Smooth muscle cell of bladder (primary cell): Measurements from ENCODE around the gene SYNC. TPM values are rescaled to one million over a fixed set of nuclear protein-coding genes. Genes with fewer than 3 reads are reported as not detected.

Experiments used
- total RNA-seq: library from RNA; depleted of rRNA; stranded (reverse); fragments of >200 nt; gene quantifications from 2 replicates; pipeline ENCODE4 v1.2.3, GENCODE V29; 2014

The SYNC gene
- total RNA-seq: 50.1 and 70.8 TPM in 2 replicates

GRCh38 chr1:32702599-32703478 lies at the start of gene SYNC:
TSS of gene SYNC (minus strand) at chr1:32702770. CDS start at chr1:32702660, 110 bp downstream.

DNA sequence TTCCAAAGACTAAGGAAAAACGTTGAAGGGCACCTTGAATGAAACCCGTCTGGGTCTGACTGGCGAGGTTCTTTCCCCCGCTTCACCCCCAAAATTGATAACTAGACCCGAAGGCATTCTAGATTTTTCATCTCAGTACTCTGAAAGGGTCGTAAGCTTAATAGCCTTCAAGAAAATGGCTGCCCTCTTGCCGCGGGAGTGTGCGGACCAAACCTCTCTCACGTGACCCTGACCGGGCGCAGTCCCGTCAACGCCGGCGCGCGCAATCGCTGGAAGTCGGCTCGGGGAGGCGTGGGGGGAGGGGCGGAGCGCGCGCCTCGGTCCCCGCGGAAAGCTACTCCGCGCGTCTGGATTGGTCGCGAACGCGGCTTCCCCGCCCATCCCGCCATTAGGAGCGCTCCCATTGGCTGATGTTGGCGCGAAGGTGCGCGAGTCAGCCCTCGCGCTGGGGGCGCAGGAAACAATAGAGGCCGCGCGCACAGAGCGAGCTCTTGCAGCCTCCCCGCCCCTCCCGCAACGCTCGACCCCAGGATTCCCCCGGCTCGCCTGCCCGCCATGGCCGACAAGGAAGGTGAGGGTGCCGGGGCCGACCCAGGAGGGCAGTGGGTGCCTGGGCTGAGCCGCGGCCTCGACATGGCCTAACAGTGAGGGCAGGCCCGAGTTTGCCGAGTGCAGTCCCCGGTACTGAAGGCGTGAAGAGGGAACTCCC lies 51.7 kb downstream of the SYNC start, which contains the start of gene RBBP4:
Gene RBBP4 (plus strand): TSS at position 457 of the 709 bp plus-strand sequence. CDS start 99 bp downstream, at position 556.

DNA sequence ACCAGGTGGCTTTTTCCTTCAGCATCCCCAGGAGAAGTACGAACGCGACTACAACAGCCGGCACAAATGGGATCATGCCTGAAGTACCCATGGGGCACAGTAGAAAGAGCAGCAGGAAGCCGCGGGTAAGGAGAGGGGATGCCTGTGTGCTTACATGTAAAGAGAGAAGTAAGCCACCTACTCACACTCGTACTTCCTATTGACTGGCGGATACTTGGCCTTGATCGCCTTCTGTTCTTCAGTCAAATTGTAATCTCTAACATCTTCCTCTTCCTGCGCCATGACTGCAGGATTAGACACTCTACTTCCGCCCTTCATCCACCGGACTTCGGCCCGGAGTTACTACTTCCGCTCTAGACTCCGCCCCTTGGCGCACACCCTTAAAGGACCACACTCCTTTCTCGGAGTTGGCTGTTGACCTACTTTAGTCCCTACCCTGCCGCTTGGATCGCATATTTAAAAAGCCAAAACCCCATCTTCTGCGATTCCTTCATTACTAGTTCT lies 52.3 kb downstream of the SYNC start, which contains the start of gene ZBTB8OS:
Gene ZBTB8OS (minus strand): TSS at position 303 of the 504 bp plus-strand sequence. CDS start 21 bp downstream, at position 282.

Other genes starting within 250 kb of the SYNC start
- gene ZBTB8B, start 237.7 kb downstream of the SYNC start, total RNA-seq: under 0.01 TPM in 1 of 2 replicates, not detected in the other
- 5.3 and 6.5 TPM in 2 replicates for gene ZBTB8A, start 163.3 kb downstream of the SYNC start, total RNA-seq
- 42.6 and 46.5 TPM in 2 replicates for gene ZBTB8OS, start 52.2 kb downstream of the SYNC start, total RNA-seq
- gene RBBP4, start 51.6 kb downstream of the SYNC start, total RNA-seq: 67.0 and 74.5 TPM in 2 replicates
- 144 and 160 TPM in 2 replicates for gene YARS1, start 114.6 kb upstream of the SYNC start, total RNA-seq
- 26.6 and 36.5 TPM in 2 replicates for gene S100PBP, start 114.9 kb upstream of the SYNC start, total RNA-seq
- gene FNDC5, start 168.1 kb upstream of the SYNC start, total RNA-seq: 1.8 and 4.0 TPM in 2 replicates
- gene HPCA, start 183.7 kb upstream of the SYNC start, total RNA-seq: under 0.01 and 0.18 TPM in 2 replicates
- gene TMEM54, start 198.6 kb upstream of the SYNC start, total RNA-seq: 29.4 and 42.3 TPM in 2 replicates